HG02981 (cell line): ENCODE results near the gene CIBAR2.

ENCODE experiments used
- ATAC-seq: cut with Tn5 transposase; IDR thresholded peaks from one replicate; pipeline ENCODE4 v1.9.1; 2021; ENCODE audit warnings: mild to moderate bottlenecking, moderate library complexity; ENCODE audit not compliant: unreplicated experiment

Gene CIBAR2

DNA sequence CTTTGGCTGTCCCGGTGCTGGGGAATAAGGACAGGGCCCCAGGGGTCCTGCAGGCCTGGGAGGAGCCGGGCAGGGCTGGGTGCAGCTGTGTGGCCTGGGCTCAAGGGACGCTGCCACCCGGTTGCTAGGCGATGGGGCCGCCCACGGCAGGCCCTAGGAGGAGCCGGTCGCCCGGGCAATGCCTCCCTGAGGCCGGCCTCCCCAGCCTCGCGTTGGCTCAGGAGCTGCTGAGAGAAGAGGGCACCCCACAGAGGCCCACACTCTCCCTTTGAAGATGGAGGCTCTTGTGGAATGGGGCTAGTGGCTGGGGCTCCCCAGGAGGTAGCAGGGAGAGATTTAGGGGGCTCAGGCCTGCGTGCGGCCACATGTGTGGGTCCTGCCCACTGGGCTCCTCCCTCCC, at the start of gene CIBAR2:
CIBAR2 (minus strand) TSS at position 109 of the 400 bp plus-strand sequence. CDS start 120 bp downstream, outside the sequence.
- ATAC-seq: no peak

DNA sequence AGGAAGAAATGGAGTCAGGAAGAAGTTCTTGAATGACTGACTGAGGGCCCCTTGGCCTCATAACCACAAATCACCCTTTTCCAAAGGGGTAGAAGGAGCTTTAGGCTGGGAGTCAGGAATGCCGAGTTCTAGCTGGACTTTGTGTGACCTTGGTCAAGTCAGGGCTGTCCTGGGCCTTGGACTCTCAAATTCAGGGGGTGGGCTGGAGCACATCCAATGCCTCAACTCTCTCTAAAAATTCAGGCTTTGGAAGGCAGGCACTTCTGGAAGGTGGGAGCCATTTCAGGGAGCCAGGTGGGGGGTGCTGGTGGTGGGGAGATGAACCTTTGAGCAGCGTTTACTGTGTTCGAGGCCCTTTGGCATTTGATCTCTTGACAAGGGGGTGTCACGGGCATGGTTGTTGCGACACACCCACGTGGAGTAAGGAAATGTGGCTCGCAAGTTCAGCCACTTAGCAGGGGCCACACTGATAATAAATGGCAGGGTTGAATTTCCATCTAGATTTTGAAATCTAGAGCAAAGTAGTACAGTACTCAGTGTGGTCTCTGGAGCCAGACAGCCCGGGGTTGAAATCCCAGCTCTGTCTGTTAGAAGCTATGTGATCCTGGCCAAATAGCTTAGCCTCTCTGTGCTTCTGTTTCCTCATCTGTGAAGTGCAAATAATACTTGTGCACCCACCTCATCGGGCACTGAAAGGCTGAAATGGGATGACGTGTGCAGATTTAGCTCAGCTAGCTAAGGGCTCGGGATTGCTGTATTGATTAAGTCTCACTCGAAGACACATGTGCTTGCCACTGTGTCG, 47.1 kb upstream of the CIBAR2 start:
- no peak for ATAC-seq

DNA sequence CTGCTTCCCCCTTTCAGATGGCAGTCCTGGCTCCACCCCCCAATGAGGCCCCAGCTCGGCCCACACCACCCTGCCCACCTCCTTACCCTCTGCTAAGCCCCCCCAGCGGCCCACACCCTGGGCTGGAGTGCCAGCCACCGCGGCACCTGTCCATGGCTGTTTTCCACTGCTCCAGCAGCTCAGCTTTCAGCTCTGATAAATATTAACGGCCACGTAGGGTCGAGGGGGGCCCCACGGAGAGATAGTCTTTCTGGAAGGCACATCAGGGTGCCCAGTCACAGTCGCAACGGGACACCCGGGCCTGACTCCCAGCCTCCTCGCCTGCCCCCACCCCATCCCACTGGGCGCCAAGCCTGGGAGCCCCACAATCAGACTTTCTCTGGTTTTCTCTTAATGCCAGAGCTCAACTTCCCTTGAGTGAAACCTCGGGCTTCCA, 46.5 kb upstream of the CIBAR2 start:
- no peak for ATAC-seq

DNA sequence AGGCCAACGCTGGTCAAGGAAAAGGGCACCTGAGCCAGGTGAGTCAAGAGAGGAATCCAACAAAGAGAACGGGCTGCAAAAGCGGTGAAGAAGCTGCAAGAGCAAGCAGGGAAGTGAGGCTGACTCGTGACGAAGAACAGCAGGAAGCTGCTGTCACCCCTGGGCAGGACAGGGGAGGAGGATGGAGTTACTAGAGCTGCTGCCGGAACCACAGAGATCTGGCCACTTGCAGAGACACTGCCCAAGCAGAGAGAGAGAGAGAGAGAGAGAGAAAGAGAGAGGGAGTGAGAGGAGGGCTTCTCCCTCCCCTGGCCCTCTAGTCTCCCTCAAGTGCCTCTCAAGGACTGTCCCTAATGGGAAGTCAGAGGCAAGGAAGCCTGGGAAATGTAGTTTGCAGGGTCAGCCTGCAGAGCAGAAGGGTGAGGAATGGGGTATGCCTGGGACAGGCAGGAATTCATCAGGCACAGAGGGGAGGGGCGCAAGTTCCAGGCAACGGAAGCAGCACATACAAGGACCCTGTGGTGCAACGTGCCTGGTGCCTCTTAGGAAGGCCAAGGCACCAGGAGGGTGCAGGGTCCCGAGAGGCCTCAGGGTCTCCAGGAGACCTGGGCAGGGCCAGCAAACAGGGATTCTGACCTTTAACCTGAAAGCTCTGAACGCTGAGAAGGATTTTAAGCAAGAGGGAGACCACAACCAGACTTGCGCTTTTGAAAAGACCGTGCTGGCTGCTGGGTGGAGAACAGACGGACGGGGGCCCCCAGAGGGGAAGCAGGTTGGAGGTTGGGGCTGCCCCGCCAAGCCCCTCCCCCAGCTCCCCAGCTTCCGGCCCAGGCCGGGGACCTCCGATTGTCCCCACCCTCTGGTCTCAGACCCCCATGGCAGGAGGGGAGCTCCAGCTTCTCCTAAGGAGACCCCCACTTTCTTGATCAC, 45.8 kb upstream of the CIBAR2 start:
- no peak for ATAC-seq

DNA sequence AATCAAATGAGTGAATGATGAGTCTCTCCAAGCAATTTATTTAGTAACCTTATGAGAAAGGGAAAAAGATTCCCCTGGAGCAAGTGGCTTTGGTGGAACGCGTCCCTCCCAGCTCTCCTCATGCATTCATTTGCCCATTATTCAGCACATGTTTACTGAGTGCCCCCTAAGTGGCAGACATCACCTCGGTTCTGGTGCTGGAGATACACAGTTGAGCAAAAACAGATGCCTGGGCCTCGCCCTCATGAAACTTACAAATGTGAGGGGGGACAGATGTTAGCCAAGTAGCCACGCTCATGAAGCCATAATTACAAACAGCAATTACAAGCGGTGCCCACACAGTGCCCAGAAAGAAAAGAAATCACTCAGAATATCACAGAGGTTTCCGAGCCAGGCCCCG, 45.1 kb upstream of the CIBAR2 start:
- no peak for ATAC-seq

DNA sequence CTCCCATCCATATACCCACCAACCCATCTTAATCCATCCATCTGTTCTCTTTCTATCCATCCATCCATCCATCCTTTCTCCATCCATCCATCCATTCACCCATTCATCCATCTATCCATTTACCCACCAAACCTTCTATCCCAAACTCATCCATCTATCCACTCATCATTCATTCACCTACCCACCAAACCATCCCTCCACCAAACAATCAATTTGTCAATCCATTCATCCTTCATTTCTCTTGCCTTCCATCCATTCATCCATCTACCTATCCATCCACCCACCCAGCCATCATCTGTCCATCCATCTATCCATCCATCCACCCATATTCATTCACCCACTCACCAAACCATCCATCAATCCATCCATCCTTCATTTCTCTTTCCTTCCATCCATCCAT, 44.6 kb upstream of the CIBAR2 start:
- ATAC-seq: no peak

DNA sequence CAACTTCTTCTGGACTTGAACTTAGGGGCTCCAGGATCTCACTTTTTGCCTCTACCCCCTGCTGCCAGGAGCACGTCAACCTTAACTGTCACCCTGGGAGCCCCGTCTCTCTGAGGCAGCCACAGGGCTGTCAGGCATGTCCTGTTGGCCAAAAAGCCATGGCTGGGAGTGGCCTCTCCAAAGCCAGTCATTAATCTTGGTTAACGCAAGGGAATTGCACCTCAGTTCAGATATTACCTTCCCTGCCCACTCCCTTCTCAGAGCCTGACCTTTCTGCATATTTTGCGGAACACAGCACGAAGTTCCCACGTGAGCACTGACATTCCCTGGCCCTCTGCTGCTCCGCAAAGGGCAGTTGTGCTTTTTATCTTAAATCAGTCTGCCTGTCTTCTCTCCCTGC, 44.2 kb upstream of the CIBAR2 start:
- no peak for ATAC-seq

DNA sequence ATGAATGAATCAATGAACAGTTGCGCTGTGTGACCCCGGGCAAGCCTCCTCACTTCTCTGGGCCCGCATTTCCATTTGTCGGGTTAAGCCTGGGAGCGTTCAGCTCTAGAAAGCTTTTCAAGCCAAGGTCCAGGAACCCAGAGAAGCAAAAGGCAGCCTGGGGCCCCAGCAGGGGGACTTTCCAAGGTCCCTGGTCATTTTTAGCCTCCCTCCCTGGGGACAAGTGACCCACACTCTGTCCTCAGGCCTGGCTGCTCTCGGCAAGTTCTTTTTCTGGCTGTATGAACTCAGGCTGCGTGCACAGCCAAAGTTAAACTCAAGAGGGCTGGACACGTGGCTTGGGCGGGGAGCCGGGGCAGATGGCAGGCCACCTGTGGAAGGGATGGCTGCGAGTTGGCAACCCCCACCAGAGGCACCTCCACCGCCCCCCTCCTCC, 41.4 kb upstream of the CIBAR2 start:
- no peak for ATAC-seq

DNA sequence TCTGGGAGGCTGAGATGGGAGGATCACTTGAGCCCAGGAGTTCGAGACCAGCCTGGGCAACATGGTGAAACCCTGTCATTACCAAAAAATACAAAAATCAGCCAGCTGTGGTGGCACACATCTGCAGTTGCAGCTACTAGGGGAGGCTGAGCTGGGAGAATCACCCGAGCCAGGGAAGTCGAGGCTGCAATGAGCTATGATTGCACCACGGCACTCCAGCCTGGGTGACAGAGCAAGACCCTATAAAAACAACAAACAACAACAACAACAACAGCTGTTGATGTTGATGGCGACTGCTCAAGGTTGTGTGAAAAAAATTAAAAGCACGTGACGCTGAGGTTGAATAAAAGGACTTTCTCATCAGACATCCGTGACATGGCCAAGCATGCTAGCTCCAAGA, 40.8 kb upstream of the CIBAR2 start:
- ATAC-seq: no peak

DNA sequence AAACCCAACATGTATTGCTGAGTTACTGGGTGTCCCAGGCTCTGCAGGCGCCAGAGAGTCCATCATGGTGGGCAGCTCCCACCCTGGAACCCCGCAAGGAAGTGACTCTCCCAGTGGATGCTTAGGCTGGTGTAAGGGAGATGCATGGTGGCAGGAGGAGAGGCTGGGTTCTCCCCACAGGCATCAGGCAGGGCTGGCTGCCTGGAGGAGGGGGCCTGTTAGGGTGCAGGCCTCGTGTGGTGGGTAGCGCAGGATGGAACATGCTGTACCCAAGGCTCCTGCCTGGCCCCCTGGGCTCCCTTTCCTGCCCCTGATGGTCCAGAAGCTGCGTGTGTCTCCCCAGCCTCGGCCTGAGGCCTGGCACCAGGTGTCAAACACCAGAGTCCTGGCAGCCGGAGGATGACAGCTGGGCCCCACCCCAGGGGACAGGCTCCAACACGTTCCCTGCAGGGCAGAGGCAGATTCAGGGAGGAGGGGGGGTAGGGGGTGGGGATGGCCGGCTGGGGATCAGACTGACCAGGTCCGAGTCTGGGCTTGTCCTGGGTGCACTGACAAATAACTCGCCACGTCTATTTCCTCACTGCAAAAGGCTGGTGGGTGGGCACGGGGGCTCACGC, 40.2 kb upstream of the CIBAR2 start:
- ATAC-seq: no peak

DNA sequence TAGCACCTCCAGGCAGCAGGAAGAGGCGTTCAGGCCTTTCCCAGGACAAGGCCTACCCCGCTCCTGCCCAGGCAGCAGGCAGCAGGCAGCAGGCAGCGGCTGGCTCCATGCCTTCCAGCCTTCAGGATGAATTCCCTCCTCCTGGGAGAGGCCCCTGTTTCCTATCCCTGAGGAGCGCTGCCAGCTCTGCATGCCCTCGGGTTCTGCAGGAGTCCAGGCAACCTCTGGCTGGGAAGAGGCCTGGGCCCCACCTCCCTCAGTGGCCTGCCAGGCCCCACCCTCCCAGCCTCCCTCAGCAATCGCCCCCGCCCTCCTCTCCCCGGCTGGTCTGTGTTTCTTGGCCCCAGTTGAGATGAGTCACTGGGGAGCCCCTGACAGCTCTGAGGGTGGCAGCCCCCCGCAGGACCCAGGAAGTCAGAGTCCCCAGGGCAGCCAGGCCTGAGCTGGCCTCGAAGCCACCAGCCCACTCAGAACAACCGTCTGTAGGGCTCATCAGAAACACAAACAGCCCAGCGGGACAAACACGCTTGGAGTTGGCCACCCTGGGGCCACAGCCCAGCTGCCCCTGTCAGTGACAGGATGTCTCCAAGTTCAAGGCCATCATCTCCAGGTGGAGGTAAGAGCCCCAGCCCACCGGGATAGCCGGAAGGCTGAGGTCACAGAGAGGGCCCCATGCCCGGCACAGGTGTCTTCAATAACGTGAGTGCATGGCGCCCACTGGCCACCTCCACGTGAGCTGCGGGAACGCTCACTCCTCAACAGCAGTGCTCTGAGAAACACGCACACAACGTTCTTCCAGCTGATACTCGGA, 39.5 kb upstream of the CIBAR2 start:
- ATAC-seq: no peak

DNA sequence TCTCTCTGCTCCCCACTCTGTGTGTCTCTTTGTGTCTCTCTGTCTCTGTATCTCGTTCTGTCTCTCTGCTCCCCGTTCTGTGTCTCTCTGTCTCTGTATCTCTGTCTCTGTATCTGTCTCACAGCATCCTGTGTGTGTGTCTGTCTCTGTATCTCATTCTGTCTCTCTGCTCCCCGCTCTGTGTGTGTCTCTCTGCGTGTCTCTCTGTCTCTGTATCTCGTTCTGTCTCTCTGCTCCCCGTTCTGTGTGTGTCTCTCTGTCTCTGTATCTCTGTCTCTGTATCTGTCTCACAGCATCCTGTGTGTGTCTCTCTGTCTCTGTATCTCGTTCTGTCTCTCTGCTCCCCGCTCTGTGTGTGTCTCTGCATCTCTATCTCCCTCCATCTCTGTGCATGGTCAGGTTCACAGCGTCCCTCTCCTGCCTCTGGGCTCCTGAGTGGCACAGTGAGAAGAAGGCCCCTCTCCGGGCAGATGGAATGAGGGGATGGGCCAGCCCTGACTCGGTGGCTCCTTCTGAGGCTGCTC, 38.9 kb upstream of the CIBAR2 start:
- ATAC-seq: no peak

DNA sequence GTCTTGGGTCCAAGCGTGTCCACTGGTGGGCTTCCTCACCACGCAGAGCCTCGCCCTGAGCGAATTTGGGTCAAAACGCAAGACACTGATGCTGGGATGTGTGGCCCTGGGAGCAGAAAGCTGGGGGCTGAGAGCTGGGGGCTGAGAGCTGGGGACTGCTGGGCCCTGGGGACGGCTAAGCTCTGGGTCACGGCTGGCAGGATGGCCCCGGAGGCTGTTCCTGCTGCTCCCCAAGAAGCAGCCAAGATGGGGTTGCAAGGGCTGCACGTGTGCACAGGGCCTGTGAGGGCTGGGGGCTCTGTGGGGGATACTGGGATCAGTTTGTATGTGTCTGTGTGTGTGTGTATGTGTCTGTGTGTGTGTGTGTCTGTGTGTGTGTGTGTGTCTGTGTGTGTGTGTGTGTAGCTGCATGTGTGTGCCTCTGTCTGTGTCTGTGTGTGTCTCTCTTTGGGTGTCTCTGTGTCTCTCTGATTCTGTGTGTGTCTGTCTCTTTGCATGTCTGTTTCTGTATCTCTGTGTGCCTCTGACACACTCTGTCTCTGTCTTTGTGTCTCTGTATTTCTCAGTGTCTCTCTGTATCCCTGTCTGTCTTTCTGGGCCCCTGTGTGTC, 38.2 kb upstream of the CIBAR2 start:
- ATAC-seq: no peak

DNA sequence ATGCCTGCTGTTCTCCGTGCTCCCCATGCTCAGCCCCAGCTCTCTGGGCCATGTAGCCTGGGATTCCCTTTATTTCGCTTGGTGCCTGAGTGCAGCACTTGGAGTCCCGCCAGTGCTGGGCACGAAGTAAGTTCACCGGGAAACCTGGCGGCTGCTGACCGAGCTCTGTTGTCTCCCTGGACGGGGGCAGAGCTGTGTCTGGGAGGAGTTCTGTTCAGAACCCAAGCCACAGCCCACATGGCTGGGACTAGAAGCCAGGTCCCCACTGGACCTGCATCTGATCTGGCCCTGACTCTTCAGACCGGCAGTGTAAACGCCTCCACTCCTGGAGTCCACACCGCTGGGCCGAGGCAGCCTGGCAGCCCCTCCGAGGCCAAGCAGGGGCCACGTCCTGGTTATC, 37.5 kb upstream of the CIBAR2 start:
- ATAC-seq: no peak

DNA sequence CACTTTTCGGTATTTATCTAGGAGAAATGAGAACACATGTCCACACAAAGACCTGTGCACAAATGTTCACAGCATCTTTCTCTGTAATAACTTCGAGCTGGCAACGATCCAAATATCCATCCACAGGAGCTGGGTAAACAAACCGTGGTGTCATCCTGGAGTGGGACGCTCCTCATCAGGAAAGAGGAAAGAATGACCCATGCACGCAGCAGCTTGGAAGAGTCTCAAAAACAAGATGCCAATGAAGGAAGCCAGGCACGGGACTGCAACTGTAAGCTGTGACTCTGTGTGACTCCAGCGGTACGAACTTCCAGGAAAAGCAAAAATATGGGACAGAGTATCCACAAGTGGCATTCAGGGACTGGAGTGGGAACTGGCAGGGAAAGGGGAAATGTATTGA, 36.7 kb upstream of the CIBAR2 start:
- no peak for ATAC-seq

DNA sequence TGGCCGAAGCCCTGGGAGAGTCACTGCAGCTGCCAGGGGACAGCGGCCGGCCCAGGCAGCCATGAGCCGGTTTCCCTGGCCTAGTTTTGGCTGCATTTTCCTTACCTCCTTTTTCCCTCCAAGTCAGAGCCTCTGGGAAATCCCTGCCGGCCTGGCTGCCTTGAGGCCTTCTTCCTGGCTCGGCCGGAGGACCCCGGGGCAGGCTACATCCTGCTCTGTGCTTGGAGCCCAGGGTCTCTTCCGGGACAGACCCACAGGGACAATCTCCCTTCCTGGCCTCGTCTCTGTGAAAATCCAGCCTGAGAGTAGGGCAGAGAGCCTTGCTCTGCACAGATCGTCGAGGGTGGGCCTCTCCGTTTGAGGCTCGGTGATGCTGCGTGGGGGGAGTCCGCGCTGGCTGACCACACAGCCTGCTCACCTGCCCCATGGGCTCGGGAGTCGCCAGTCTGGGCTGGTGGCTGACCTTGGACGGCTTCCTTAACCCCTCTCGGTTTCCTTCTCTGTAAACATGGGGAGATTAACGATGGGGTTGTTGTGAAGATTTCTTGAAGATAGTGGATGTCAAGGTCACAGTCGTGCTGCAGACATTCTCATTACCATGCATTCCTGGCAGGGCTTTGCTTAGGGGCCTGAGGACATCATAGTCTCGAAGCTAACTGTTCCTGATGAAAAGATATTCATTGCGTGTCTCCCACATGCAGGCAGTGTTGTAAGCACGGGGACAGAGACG, 34.8 kb upstream of the CIBAR2 start:
- no peak for ATAC-seq

DNA sequence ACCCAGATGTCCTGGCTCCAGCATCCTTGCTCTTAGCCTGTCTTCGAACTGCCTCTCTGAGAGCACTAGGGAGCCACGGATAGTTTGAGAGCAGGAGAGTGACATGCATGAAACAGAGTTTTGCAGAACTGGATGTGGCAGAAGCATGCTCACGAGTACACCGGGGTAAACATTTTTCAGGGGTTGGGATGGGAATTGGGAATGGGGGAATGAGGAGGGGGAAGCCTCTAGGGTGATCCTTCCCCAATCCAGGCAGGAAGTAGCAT, 34.2 kb upstream of the CIBAR2 start:
- no peak for ATAC-seq

DNA sequence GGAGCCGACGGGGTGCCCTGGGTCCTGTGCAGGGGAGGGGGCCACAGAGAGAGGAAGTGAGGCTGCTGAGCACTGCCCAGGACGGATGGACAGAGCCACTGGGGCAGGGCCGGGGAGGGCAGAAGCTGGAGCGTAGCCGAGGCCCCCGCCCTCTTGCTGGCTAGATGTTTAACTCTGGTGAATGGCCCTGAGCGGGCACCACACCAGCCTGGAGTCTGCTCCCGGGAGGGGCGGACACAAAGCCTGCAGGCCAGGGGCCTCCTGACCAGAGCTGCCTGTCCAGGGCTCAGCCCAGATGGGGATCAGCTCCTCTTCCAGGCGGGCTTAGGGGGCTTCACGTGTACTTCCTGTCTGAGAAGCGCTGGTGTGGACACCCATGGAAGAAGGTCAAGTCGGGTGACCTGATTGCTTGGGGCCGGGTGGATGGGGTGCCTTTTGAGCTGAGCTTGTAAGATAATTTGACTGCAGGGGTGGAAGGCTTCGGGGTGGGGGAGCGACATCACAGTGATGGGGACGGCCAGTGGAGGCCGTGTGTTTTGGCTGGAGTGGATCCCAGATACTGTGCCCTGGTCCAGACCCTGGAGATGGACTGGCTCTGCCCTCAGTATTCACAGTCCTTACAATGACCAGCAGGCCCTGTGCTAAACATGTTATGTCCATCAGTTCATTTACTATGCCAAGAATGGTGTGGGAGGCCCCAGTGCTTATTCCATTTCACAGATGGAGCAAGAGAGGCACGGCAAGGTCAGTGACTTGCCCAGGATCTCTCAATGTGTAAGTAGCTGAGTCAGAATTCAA, 33.7 kb upstream of the CIBAR2 start:
- ATAC-seq: no peak

DNA sequence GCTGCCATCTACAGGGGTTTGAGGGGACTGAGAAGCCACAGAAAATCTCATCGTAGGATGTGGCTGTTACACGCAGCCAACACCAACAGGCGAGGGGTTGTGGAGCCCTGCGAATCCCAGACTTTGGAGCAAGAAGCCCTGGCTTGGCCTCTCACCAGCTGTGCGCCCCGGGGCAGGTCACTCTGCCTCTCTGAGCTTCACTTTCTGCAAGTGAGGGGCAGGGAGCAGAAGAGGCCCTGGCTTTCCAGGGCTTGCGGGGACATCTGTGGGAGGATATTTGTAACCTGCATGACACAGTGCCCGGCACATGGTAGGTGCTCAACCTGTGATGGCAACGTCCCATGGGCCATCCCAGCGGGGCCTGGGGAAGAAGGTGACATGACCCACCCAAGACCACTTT, 32.9 kb upstream of the CIBAR2 start:
- ATAC-seq: no peak
